ACHN (cell line): ENCODE results near the gene PMEPA1.

ENCODE experiments used
- DNase-seq: peaks from one replicate; pipeline ENCODE4 v3.0.0-alpha.2; 2015
- in situ Hi-C: cut with HindIII; loops from 2 replicates; pipeline ENCODE4 v1.10.0; 2017; ENCODE audit warnings: low sequenced_read_pairs, low pct_ligation_motif_present, low pct_unique_long_range_greater_than_20kb

PMEPA1 gene

GRCh38 chr20:57659517-57660180 lies 50.2 kb downstream of the PMEPA1 start:
- in situ Hi-C loops, result no loop called here
- no peak for DNase-seq

- in situ Hi-C loops, result no loop called here
- DNase-seq, result no peak
Observed at GRCh38 chr20:57658833-57659516, 50.8 kb downstream of the PMEPA1 start.

GRCh38 chr20:57658447-57658832 lies 51.4 kb downstream of the PMEPA1 start:
- in situ Hi-C loops, result no loop called here
- no peak for DNase-seq

GRCh38 chr20:57657535-57658446 lies 52.0 kb downstream of the PMEPA1 start:
- no peak for DNase-seq
- in situ Hi-C loops, result no loop called here

GRCh38 chr20:57656821-57657534 lies 52.8 kb downstream of the PMEPA1 start:
- DNase-seq, result no peak
- in situ Hi-C loops, result no loop called here

- no peak for DNase-seq
- in situ Hi-C loops, result no loop called here
Observed at GRCh38 chr20:57656252-57656820, 53.5 kb downstream of the PMEPA1 start.

- no peak for DNase-seq
- in situ Hi-C loops, result no loop called here
Observed at GRCh38 chr20:57655809-57656155, 54.0 kb downstream of the PMEPA1 start.

GRCh38 chr20:57654998-57655808 lies 54.6 kb downstream of the PMEPA1 start:
- DNase-seq, result no peak
- in situ Hi-C loops, result no loop called here

GRCh38 chr20:57654363-57654997 lies 55.3 kb downstream of the PMEPA1 start:
- in situ Hi-C loops, result no loop called here
- peak; percentile 32 for DNase-seq

- in situ Hi-C loops, result no loop called here
- no peak for DNase-seq
Observed at GRCh38 chr20:57653910-57654309, 55.9 kb downstream of the PMEPA1 start.

- DNase-seq, result no peak
- in situ Hi-C loops, result no loop called here
Observed at GRCh38 chr20:57653546-57653900, 56.3 kb downstream of the PMEPA1 start.

GRCh38 chr20:57652606-57653545 lies 56.9 kb downstream of the PMEPA1 start:
- DNase-seq, result no peak
- in situ Hi-C loops, result no loop called here

GRCh38 chr20:57651881-57652605 lies 57.8 kb downstream of the PMEPA1 start:
- DNase-seq, result no peak
- in situ Hi-C loops, result no loop called here

- in situ Hi-C loops, result no loop called here
- DNase-seq, result no peak
Observed at GRCh38 chr20:57650756-57651483, 58.9 kb downstream of the PMEPA1 start.

- in situ Hi-C loops, result no loop called here
- DNase-seq, result no peak
Observed at GRCh38 chr20:57650266-57650665, 59.5 kb downstream of the PMEPA1 start.
